ENCODE results near the gene TSPOAP1. TPM values are rescaled to one million over a fixed set of nuclear protein-coding genes. Genes with fewer than 3 reads are reported as not detected.

The TSPOAP1 gene
- total and polyA plus RNA-seq, 10 of the 15 experiments (the other 5 are each of a cell fraction or from before 2014, with no cell fraction given), result 0.58 to 16.4 (median 4.2) TPM; not detected in 1

DNA sequence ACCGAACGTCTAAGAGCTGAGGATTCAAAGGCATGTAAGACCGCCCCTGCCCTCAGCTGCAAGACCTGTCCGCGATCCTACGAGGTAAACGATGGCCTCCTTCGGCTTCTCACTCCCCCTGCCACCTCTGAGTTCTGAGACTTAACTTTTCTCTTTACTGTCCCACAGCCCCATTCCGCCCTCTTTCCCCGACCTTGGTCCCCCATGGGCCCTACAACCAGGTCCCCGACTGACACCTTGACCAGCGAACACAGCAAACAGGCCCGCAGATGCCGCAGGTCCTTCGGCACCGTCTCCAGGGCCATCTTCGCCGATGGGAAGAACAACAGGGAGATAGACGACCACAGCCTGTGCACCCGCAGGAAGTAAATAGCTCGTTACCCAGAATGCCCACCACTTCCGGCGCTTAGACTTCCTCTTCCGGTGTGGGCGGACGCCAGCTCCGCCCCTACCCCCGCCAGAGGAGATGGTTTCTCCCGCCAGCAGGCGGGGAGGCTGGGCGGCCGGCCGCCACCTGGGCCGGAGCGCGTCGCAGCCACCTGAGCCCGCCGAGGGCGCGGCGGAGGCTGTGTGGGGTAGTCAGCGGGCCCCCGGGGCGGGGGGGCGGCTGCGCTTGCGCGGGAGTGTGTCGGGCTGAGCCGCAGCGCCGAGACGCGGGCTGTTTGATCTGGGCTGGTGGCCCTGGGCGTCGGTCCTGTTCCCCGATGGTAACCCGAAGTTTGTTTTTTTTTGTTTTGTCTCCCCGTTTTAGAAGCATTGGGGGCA lies 23.4 kb upstream of the TSPOAP1 start, which contains the start of gene SUPT4H1 (continued):
- TF ChIP-seq SMAD1 (IDR thresholded peaks at IDR 0.05; ENCODE audit: low read depth, partially characterized antibody) (no peak), NFYB (IDR thresholded peaks at IDR 0.05; ENCODE audit: insufficient read depth, low read depth, low read length) (no peak), HCFC1 (IDR thresholded peaks at IDR 0.05; ENCODE audit: low read length) (peak; percentile 76), SMARCA5 (IDR thresholded peaks at IDR 0.05) (peak; percentile 47), PKNOX1 (IDR thresholded peaks at IDR 0.05) (no peak), PAX8 (IDR thresholded peaks at IDR 0.05) (no peak), ZNF622 (IDR thresholded peaks at IDR 0.05) (no peak), YBX1 (IDR thresholded peaks at IDR 0.05) (no peak), SRF (IDR thresholded peaks at IDR 0.05; ENCODE audit: low read depth in 2 of 2, low read length in 2 of 2) (0 out of 4 replicates have a peak, but pooled peaks of 1 of the 2 experiments have one; percentile 63), NR2C2 (IDR thresholded peaks at IDR 0.05; ENCODE audit: borderline replicate concordance, control insufficient read depth, insufficient read length, low read depth) (no peak), TARDBP (IDR thresholded peaks at IDR 0.05; ENCODE audit: borderline replicate concordance) (peak; percentile 31; the same call in 1 of the 2 replicates), PAX5 (IDR thresholded peaks at IDR 0.05; ENCODE audit: borderline replicate concordance, low read depth, low read length) (peak; percentile 8; the same call in 1 of the 2 replicates), FOXM1 (IDR thresholded peaks at IDR 0.05; ENCODE audit: low read depth, low read length) (0 out of 2 replicates have a peak, but pooled peaks have one; percentile 58), CHD2 (IDR thresholded peaks at IDR 0.05; ENCODE audit: borderline replicate concordance, low read depth, low read length) (peak; percentile 58), TAF1 (IDR thresholded peaks at IDR 0.05; ENCODE audit: borderline replicate concordance, low read depth, low read length) (peak; percentile 82; the same call in 1 of the 2 replicates), MYC (IDR thresholded peaks at IDR 0.05; ENCODE audit: insufficient read depth, insufficient read length, insufficient replicate concordance, low read length, severe bottlenecking) (peak; percentile 32), GATAD2B (conservative IDR thresholded peaks at IDR 0.05; ENCODE audit: low read depth) (0 out of 2 replicates have a peak, but pooled peaks have one; percentile 56), TCF3 (IDR thresholded peaks at IDR 0.05; ENCODE audit: borderline replicate concordance, insufficient read depth, low read depth, low read length) (peak; percentile 94), NR2F1 (conservative IDR thresholded peaks at IDR 0.05) (peak; percentile 61), RCOR1 (conservative IDR thresholded peaks at IDR 0.05; ENCODE audit: low read depth, low read length) (no peak), LARP7 (IDR thresholded peaks at IDR 0.05) (peak; percentile 72), CEBPB (IDR thresholded peaks at IDR 0.05; ENCODE audit: borderline replicate concordance in 1 of 2, low read depth in 2 of 2, low read length in 2 of 2) (0 out of 4 replicates have a peak, but pooled peaks of 1 of the 2 experiments have one; percentile 37), SP1 (IDR thresholded peaks at IDR 0.05; ENCODE audit: low read depth, low read length) (peak; percentile 86), NR2C1 (IDR thresholded peaks at IDR 0.05) (peak; percentile 95), MXI1 (IDR thresholded peaks at IDR 0.05; ENCODE audit: low read depth, low read length) (peak; percentile 92), CREB1 (IDR thresholded peaks at IDR 0.05; ENCODE audit: low read depth) (peak; percentile 66), EGR1 (IDR thresholded peaks at IDR 0.05; ENCODE audit: borderline replicate concordance in 1 of 2, low read depth in 2 of 2, low read length in 2 of 2) (peak; percentile 66 to 91), BRCA1 (IDR thresholded peaks at IDR 0.05; ENCODE audit: low read depth, low read length) (no peak)
- TF ChIP-seq, protein P1, sequence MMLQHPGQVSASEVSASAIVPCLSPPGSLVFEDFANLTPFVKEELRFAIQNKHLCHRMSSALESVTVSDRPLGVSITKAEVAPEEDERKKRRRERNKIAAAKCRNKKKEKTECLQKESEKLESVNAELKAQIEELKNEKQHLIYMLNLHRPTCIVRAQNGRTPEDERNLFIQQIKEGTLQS (IDR thresholded peaks at IDR 0.05; ENCODE audit: borderline replicate concordance, extremely low read depth, low read depth, low read length), result 0 out of 2 replicates have a peak, but pooled peaks have one; percentile 22
- TF ChIP-seq, protein P2, sequence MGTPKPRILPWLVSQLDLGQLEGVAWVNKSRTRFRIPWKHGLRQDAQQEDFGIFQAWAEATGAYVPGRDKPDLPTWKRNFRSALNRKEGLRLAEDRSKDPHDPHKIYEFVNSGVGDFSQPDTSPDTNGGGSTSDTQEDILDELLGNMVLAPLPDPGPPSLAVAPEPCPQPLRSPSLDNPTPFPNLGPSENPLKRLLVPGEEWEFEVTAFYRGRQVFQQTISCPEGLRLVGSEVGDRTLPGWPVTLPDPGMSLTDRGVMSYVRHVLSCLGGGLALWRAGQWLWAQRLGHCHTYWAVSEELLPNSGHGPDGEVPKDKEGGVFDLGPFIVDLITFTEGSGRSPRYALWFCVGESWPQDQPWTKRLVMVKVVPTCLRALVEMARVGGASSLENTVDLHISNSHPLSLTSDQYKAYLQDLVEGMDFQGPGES (IDR thresholded peaks at IDR 0.05), result no peak

Data from GM12878 (cell line).